PFSK-1 (cell line): ENCODE measurements around the gene PCBP4.

Source experiments
- FOXP2 ChIP-seq: optimal IDR thresholded peaks from 2 replicates; pipeline ENCODE3; 2011; ENCODE audit warnings: borderline replicate concordance, control low read depth, inconsistent platforms; ENCODE audit not compliant: insufficient read depth; ENCODE audit errors: extremely low read length, extremely low read depth
- POLR2AphosphoS5 ChIP-seq: IDR thresholded peaks from 2 replicates; pipeline ENCODE4 v1.6.1; 2012; ENCODE audit warnings: low read depth, mild to moderate bottlenecking, control low read depth, low read length, moderate library complexity
- SIN3A ChIP-seq: IDR thresholded peaks from 2 replicates; pipeline ENCODE4 v1.6.1; 2012; ENCODE audit warnings: mild to moderate bottlenecking, low read length, moderate library complexity, borderline replicate concordance; ENCODE audit not compliant: insufficient read depth
- TAF1 ChIP-seq: IDR thresholded peaks from 2 replicates; pipeline ENCODE4 v1.6.1; 2012; ENCODE audit warnings: low read length, control low read depth, borderline replicate concordance; ENCODE audit not compliant: insufficient read depth
- TF ChIP-seq, protein P1 (sequence below), 2 experiments: IDR thresholded peaks; 2 replicates each; pipeline versions ENCODE4 v1.6.1 to v1.8.0; 2011 to 2012; ENCODE audit warnings: low read depth in 2 of 2, low read length in 2 of 2, control low read depth in 1 of 2, inconsistent platforms in 1 of 2, mild to moderate bottlenecking in 1 of 2, moderate library complexity in 1 of 2; ENCODE audit not compliant: insufficient read depth in 1 of 2

DNA sequence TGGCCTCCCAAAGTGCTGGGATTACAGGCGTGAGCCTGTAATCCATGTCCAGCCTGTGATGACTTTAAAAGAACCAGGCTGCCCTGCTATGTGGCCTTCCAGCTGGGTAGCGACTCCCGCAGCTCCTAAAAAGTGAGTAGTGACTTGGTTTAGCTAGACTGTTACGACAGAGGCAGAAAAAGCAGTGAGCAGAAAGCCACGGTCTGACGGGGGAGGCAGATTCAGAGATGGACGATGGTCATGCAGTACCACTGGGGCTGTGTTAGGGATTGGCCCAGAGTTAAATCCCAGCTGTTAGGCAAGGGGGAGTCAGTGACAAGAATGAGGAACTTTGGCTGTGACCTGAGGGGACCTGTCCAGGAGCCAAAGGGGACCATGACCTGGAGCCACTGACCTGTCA is 31.5 kb upstream of the PCBP4 start:
- TF ChIP-seq FOXP2 (no peak), TAF1 (no peak), SIN3A (no peak), POLR2AphosphoS5 (no peak)
- TF ChIP-seq, protein P1, sequence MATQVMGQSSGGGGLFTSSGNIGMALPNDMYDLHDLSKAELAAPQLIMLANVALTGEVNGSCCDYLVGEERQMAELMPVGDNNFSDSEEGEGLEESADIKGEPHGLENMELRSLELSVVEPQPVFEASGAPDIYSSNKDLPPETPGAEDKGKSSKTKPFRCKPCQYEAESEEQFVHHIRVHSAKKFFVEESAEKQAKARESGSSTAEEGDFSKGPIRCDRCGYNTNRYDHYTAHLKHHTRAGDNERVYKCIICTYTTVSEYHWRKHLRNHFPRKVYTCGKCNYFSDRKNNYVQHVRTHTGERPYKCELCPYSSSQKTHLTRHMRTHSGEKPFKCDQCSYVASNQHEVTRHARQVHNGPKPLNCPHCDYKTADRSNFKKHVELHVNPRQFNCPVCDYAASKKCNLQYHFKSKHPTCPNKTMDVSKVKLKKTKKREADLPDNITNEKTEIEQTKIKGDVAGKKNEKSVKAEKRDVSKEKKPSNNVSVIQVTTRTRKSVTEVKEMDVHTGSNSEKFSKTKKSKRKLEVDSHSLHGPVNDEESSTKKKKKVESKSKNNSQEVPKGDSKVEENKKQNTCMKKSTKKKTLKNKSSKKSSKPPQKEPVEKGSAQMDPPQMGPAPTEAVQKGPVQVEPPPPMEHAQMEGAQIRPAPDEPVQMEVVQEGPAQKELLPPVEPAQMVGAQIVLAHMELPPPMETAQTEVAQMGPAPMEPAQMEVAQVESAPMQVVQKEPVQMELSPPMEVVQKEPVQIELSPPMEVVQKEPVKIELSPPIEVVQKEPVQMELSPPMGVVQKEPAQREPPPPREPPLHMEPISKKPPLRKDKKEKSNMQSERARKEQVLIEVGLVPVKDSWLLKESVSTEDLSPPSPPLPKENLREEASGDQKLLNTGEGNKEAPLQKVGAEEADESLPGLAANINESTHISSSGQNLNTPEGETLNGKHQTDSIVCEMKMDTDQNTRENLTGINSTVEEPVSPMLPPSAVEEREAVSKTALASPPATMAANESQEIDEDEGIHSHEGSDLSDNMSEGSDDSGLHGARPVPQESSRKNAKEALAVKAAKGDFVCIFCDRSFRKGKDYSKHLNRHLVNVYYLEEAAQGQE (IDR thresholded peaks at IDR 0.05; ENCODE audit: insufficient read depth in 1 of 2, low read depth in 2 of 2, low read length in 2 of 2) = no peak
